K562 (cell line): ENCODE data around the gene KANK2. TPM values are rescaled to one million over a fixed set of nuclear protein-coding genes. Genes with fewer than 3 reads are reported as not detected.

Experiments
- ARID1B ChIP-seq: fragments of 450-650 bp; IDR thresholded peaks from 2 replicates; pipeline ENCODE4 v1.6.1; 2016; ENCODE audit warnings: antibody characterized with exemption, mild to moderate bottlenecking, inconsistent platforms
- BRF2 ChIP-seq: IDR thresholded peaks from 3 replicates; pipeline ENCODE4 v1.6.1; 2011; ENCODE audit warnings: borderline replicate concordance, mild to moderate bottlenecking; ENCODE audit not compliant: insufficient read length, insufficient read depth
- E2F4 ChIP-seq: sonication (generic); formaldehyde crosslinking; IDR thresholded peaks from 2 replicates; pipeline ENCODE4 v1.8.0; 2022; ENCODE audit warnings: mild to moderate bottlenecking, low read depth, missing genetic modification reagents
- EP300 ChIP-seq: IDR thresholded peaks from 2 replicates; pipeline ENCODE4 v1.6.1; 2012; ENCODE audit warnings: low read length, improper control_type of control experiment
- FOXK2 ChIP-seq, 2 experiments: fragments of 450-650 bp; IDR thresholded peaks in 1 of 2; conservative IDR thresholded peaks in 1 of 2; 2 replicates each; pipeline ENCODE4 v1.6.1; 2016; ENCODE audit warnings: low read depth in 2 of 2, mild to moderate bottlenecking in 1 of 2
- KAT7 ChIP-seq: sonication (generic); formaldehyde crosslinking; IDR thresholded peaks from 2 replicates; pipeline ENCODE4 v1.8.0; 2022; ENCODE audit warnings: missing genetic modification reagents, mild to moderate bottlenecking, borderline replicate concordance
- KLF10 ChIP-seq: fragments of 250-450 bp; sonication (Bioruptor Pico); IDR thresholded peaks from 2 replicates; pipeline ENCODE4 v1.6.1; 2021; ENCODE audit warnings: matching md5 sums
- MCM2 ChIP-seq: fragments of 450-650 bp; IDR thresholded peaks from 2 replicates; pipeline ENCODE4 v1.6.1; 2017; ENCODE audit warnings: low read depth, mild to moderate bottlenecking
- NCOA1 ChIP-seq: fragments of 450-650 bp; IDR thresholded peaks from 2 replicates; pipeline ENCODE4 v1.6.1; 2016; ENCODE audit warnings: low read depth
- NCOA4 ChIP-seq: fragments of 450-650 bp; IDR thresholded peaks from 2 replicates; pipeline ENCODE4 v1.6.1; 2018; ENCODE audit warnings: mild to moderate bottlenecking; ENCODE audit not compliant: partially characterized antibody
- NR0B1 ChIP-seq: fragments of 450-650 bp; IDR thresholded peaks from one replicate; pipeline ENCODE4 v1.6.1; 2018; ENCODE audit warnings: mild to moderate bottlenecking, moderate library complexity; ENCODE audit not compliant: partially characterized antibody
- NRF1 ChIP-seq, 2 experiments: fragments of 450-650 bp; IDR thresholded peaks in 1 of 2; conservative IDR thresholded peaks in 1 of 2; 2 replicates each; pipeline ENCODE4 v1.6.1; 2014; ENCODE audit warnings: mild to moderate bottlenecking in 2 of 2
- PCBP1 ChIP-seq: fragments of 200-400 bp; formaldehyde crosslinking; IDR thresholded peaks from 2 replicates; pipeline ENCODE4 v1.6.1; 2018; ENCODE audit warnings: mild to moderate bottlenecking, low read depth, low read length; ENCODE audit not compliant: poor library complexity, severe bottlenecking
- PHF20 ChIP-seq: fragments of 450-650 bp; IDR thresholded peaks from 2 replicates; pipeline ENCODE4 v1.6.1; 2018; ENCODE audit not compliant: partially characterized antibody
- RAD51 ChIP-seq: fragments of 450-650 bp; IDR thresholded peaks from 2 replicates; pipeline ENCODE4 v1.7.1; 2016; ENCODE audit warnings: low read depth, mild to moderate bottlenecking, borderline replicate concordance
- RNF2 ChIP-seq: sonication (generic); IDR thresholded peaks from 2 replicates; pipeline ENCODE4 v1.6.1; 2016
- SAFB ChIP-seq: fragments of 200-400 bp; formaldehyde crosslinking; IDR thresholded peaks from 2 replicates; pipeline ENCODE4 v1.6.1; 2017; ENCODE audit warnings: low read depth, low read length, borderline replicate concordance
- SIRT6 ChIP-seq: IDR thresholded peaks from one replicate; pipeline ENCODE4 v1.6.1; 2012; ENCODE audit warnings: low read depth, mild to moderate bottlenecking, control low read depth, inconsistent platforms, low read length, moderate library complexity
- ZNF274 ChIP-seq: IDR thresholded peaks from 2 replicates; pipeline ENCODE4 v1.6.1; 2011; ENCODE audit warnings: low read depth, mild to moderate bottlenecking, low read length, moderate library complexity, borderline replicate concordance
- ZNF3 ChIP-seq: fragments of 250-450 bp; sonication (Bioruptor Pico); IDR thresholded peaks from 2 replicates; pipeline ENCODE4 v1.5.0; 2021; ENCODE audit warnings: mild to moderate bottlenecking, moderate library complexity
- ZNF316 ChIP-seq: fragments of 450-650 bp; IDR thresholded peaks from 2 replicates; pipeline ENCODE4 v1.6.1; 2016
- polyA plus RNA-seq, 8 experiments: library from polyadenylated mRNA; depleted of rRNA in 4 of 8; stranded (reverse) in 5 of 8; unstranded in 3 of 8; fragments of >200 nt; fragmentation: Nextera tagmentation in 2 of 8; fragmentation: Illumina TruSeq in 1 of 8; extraction: Ambion mirVana in 2 of 8; extraction: Trizol in 1 of 8; gene quantifications; 2 replicates each; pipeline versions ENCODE4 v1.2.1 to v1.2.3, GENCODE V29; 2011 to 2014; ENCODE audit warnings: inconsistent platforms in 1 of 8, missing spikeins in 1 of 8
- total RNA-seq, 7 experiments: library from RNA; depleted of rRNA in 6 of 7; stranded (reverse); fragments of >200 nt in 6 of 7; fragmentation: Illumina TruSeq in 2 of 7; extraction: Trizol in 2 of 7; gene quantifications; 2 replicates each; pipeline versions ENCODE4 v1.2.1 to v1.2.3, GENCODE V29; 2011 to 2021; ENCODE audit warnings: low replicate concordance in 1 of 7
- TF ChIP-seq, protein P1 (sequence below): fragments of 450-650 bp; conservative IDR thresholded peaks from 2 replicates; pipeline ENCODE4 v1.6.1; 2016; ENCODE audit warnings: missing genetic modification characterization, low read depth, mild to moderate bottlenecking, missing compliant biosample characterization, moderate library complexity
- TF ChIP-seq, protein P2 (sequence below): sonication (generic); formaldehyde crosslinking; IDR thresholded peaks from 2 replicates; pipeline ENCODE4 v1.5.0; 2020; ENCODE audit warnings: missing genetic modification reagents

KANK2 gene
- total and polyA plus RNA-seq, 9 of the 15 experiments (the other 6 are each of a cell fraction or from before 2014, with no cell fraction given) = 4.4 to 47.8 (median 21.3) TPM

DNA sequence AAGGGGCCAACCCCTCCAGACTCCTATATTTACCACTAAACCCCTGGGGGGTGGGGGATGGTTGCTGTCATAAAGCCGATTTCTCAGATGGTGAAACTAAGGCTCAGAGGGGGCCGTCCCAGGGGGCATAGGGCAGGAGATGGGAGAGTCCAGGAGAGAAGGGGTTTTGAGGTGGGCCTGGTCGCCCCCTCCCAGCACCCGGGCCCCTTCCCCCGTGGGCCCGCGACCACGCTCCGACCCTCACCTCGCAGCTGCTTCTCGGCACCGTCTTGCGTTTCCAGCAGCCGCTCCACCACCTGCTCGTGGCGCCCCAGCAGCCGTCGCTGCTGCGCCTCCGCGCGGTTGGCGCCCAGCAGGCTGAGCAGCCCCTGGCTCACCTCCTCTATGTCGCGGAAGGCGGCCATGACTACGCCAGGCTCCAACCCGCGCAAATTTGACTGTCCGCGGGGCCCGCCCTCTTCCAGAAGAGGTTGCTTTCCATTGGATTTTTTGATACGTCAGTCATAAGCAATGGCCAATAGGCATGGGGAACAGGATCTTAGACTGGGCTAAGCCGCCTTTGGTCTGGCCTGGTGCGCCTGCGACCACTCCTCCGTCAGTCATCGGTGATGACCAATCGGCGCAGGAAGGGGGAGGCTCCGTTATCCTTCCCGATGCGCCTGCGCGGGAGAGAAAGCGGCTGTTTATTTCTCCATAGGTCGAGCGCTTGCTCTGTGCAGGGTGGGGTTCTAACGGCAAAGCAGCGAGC lies 41.8 kb downstream of the KANK2 start, which contains the start of gene SPC24 (continued):
- peak; percentile 96 to 97 for TF ChIP-seq FOXK2 (conservative IDR thresholded peaks at IDR 0.05 in 1 of 2, IDR thresholded peaks at IDR 0.05 in 1 of 2; ENCODE audit: low read depth in 2 of 2)
- peak; percentile 45; the same call in 1 of the 2 replicates for TF ChIP-seq KAT7 (CRISPR knock-in tag)
- peak; percentile 100 for TF ChIP-seq NRF1 (conservative IDR thresholded peaks at IDR 0.05 in 1 of 2, IDR thresholded peaks at IDR 0.05 in 1 of 2)
- TF ChIP-seq, protein P1, sequence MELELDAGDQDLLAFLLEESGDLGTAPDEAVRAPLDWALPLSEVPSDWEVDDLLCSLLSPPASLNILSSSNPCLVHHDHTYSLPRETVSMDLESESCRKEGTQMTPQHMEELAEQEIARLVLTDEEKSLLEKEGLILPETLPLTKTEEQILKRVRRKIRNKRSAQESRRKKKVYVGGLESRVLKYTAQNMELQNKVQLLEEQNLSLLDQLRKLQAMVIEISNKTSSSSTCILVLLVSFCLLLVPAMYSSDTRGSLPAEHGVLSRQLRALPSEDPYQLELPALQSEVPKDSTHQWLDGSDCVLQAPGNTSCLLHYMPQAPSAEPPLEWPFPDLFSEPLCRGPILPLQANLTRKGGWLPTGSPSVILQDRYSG (tag) = no peak
- TF ChIP-seq NCOA1 = no peak
- no peak for TF ChIP-seq ZNF274
- TF ChIP-seq ZNF3 (CRISPR knock-in tag) = no peak
- no peak for TF ChIP-seq KLF10 (CRISPR knock-in tag)
- no peak for TF ChIP-seq SIRT6
- no peak for TF ChIP-seq RAD51
- no peak for TF ChIP-seq NCOA4
- no peak for TF ChIP-seq MCM2
- TF ChIP-seq, protein P2, sequence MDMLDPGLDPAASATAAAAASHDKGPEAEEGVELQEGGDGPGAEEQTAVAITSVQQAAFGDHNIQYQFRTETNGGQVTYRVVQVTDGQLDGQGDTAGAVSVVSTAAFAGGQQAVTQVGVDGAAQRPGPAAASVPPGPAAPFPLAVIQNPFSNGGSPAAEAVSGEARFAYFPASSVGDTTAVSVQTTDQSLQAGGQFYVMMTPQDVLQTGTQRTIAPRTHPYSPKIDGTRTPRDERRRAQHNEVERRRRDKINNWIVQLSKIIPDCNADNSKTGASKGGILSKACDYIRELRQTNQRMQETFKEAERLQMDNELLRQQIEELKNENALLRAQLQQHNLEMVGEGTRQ = no peak
- TF ChIP-seq BRF2 = no peak
- TF ChIP-seq PCBP1 = peak; percentile 71
- TF ChIP-seq RNF2 = 0 out of 2 replicates have a peak, but pooled peaks have one; percentile 55
- TF ChIP-seq ARID1B = no peak
- peak; percentile 37; the same call in 1 of the 2 replicates for TF ChIP-seq ZNF316
- no peak for TF ChIP-seq SAFB
- TF ChIP-seq EP300 = 0 out of 2 replicates have a peak, but pooled peaks have one; percentile 2
- peak; percentile 81 for TF ChIP-seq PHF20
- TF ChIP-seq E2F4 (CRISPR knock-in tag) = peak; percentile 99
- no peak for TF ChIP-seq NR0B1
